ENCODE data around the gene OR2T33. TPM values are rescaled to one million over a fixed set of nuclear protein-coding genes. Genes with fewer than 3 reads are reported as not detected.

The OR2T33 gene
- total RNA-seq (2022; extraction: Qiagen RNA extraction): not detected in 5 replicates

DNA sequence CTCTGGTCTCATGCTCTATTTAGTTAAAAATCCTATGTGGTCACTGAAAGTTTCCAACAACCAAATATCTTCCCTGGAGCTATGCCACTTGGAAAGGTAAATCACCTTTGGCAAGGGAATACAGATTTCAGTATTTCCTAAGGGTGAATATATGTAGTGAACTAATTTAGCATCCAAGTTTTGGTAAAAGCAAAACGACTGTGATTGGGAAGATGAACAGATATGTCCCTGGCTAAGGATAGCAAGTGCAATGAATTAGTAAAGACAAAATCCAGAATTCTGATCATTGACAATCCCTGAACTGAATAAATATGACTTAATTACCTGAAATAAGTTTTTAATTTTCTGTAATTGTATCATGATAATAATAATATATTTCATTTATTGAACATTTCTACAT, at the start of gene OR2T33:
TSS of gene OR2T33 (minus strand) at position 101 of the 400 bp plus-strand sequence. CDS start 4,162 bp downstream, outside the sequence.

DNA sequence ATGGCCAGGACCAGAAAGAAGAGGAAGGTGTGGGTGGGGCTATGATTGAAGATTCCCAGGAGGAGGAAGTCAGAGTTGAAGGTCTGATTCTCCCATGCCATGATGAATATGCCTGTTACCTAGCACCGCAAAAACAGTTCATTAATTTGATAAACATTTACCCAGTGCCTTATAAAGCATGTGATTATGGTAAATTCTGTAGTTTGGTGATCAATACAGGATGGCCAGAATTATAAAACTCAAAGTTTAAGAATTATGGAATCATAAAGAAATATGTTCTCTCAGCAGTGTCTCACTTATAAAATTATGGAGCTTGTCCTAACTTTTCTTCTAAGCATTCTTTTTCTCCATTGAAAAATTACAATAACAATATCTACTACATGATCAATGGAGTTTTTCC, 46.7 kb upstream of the OR2T33 start, which contains the start of gene OR2M7:
TSS of gene OR2M7 (minus strand) at position 101 of the 400 bp plus-strand sequence. CDS start at position 101, 0 bp downstream.

DNA sequence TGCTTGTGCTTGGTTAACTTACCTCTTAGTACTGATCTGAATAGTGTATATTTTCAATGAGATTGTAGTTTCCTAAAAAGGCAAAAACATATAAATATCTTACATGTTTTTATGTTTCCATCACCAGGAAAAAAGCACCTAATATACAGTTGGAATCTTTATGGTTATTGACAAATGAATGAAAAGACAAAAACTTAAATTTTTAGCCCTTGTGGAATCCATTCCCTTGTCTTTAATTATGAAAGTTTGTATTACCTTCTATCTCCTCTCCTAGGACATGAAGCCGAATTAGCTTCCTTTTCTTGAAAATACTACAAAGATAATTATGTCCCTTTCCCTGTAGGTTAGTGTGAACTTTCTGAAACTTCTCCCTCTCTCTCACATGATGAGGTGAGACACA, 25.5 kb upstream of the OR2T33 start, which contains the start of gene OR2T12:
TSS of gene OR2T12 (minus strand) at position 101 of the 400 bp plus-strand sequence. CDS start 7,846 bp downstream, outside the sequence.

DNA sequence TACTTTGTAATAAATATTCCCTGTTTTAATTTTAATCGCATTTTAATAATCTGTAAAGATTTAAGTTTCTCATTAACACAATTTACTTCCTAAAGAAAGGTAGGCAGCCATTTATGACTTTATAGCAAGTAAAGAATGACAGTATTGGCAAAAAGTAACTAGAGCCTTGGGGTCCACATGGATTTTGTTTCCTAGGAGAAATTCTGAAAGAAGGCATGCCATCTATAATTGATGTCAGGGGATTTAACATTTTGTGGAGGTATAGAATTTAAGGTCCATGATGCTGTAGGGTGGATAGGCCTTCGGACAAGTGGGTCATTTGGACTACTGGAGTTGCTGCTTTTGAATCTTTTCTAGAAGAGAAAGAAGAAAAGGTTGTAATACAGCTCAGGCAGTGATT, 46.7 kb downstream of the OR2T33 start, which contains the start of gene OR2M4:
TSS of gene OR2M4 (plus strand) at position 301 of the 400 bp plus-strand sequence. CDS start 7,512 bp downstream, outside the sequence.

Other genes with a start within 250 kb of the OR2T33 start
- gene OR2L2, start 247.9 kb downstream of the OR2T33 start, total RNA-seq (2022; extraction: Qiagen RNA extraction): not detected in 5 replicates
- gene OR2L3, start 231.1 kb downstream of the OR2T33 start, total RNA-seq (2022; extraction: Qiagen RNA extraction): not detected in 5 replicates
- not detected in 5 replicates for gene OR2L13, start 182.8 kb downstream of the OR2T33 start, total RNA-seq (2022; extraction: Qiagen RNA extraction)
- gene OR2M5, start 132.8 kb downstream of the OR2T33 start, total RNA-seq (2022; extraction: Qiagen RNA extraction): not detected in 5 replicates
- not detected in 5 replicates for gene OR2M2, start 103.2 kb downstream of the OR2T33 start, total RNA-seq (2022; extraction: Qiagen RNA extraction)
- gene OR2M3, start 80.7 kb downstream of the OR2T33 start, total RNA-seq (2022; extraction: Qiagen RNA extraction): not detected in 5 replicates
- not detected in 5 replicates for gene OR2M4, start 46.6 kb downstream of the OR2T33 start, total RNA-seq (2022; extraction: Qiagen RNA extraction)
- not detected in 5 replicates for gene OR2T12, start 25.4 kb upstream of the OR2T33 start, total RNA-seq (2022; extraction: Qiagen RNA extraction)
- gene OR2M7, start 46.6 kb upstream of the OR2T33 start, total RNA-seq (2022; extraction: Qiagen RNA extraction): not detected in 5 replicates
- not detected in 5 replicates for gene OR14C36, start 70.8 kb upstream of the OR2T33 start, total RNA-seq (2022; extraction: Qiagen RNA extraction)
- gene OR2T4, start 83.7 kb upstream of the OR2T33 start, total RNA-seq (2022; extraction: Qiagen RNA extraction): not detected in 5 replicates
- not detected in 5 replicates for gene OR2T6, start 97.8 kb upstream of the OR2T33 start, total RNA-seq (2022; extraction: Qiagen RNA extraction)
- not detected in 5 replicates for gene OR2T1, start 125.1 kb upstream of the OR2T33 start, total RNA-seq (2022; extraction: Qiagen RNA extraction)
- gene OR2T2, start 167.7 kb upstream of the OR2T33 start, total RNA-seq (2022; extraction: Qiagen RNA extraction): not detected in 5 replicates
- gene OR2T3, start 195.4 kb upstream of the OR2T33 start, total RNA-seq (2022; extraction: Qiagen RNA extraction): not detected in 5 replicates
- gene OR2T5, start 210.6 kb upstream of the OR2T33 start, total RNA-seq (2022; extraction: Qiagen RNA extraction): not detected in 5 replicates
- gene OR2G6, start 230.1 kb upstream of the OR2T33 start, total RNA-seq (2022; extraction: Qiagen RNA extraction): not detected in 5 replicates

Measured in A549 treated with Hydrocortisone at 1 μM for 4 hours (cell line).